ENCODE data around the gene DCXR. TPM values are rescaled to one million over a fixed set of nuclear protein-coding genes. Genes with fewer than 3 reads are reported as not detected.

Gene DCXR
- total and polyA plus RNA-seq, 2 of the 4 experiments (the other 2 are of a cell fraction), result 36.6 to 139 TPM

DNA sequence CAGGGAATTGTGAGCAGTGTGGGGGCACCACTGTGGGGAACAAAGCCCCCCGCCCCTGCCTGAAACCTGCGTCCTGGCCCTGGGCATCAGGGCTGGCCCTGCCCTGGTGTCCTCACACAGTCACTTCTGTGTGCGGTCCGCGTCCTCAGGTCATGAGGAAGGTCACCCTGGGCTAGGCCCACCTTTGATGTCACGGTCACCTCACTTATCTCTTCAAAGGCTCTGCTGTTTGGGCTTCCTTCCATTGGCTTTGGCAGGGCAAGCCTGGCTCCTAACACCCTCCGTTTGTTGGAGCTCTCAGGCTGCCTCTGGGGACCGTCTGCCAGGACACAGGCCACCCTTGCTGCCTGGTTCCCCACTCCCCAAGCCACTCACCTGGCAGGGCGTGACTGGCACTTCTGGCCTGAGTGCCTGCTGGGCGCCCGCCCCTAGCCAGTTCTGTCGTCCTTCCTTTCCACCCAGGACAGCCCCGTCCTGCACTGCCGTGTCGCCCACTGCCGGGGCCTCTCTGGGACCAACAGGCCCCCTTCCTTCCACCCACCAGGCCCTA lies 23.6 kb downstream of the DCXR start:
- CTCF ChIA-PET, result no interaction called here
- TF ChIP-seq CTCF (conservative IDR thresholded peaks at IDR 0.05; ENCODE audit: low read depth, low read length), result no peak
- TF ChIP-seq USF2 (IDR thresholded peaks at IDR 0.05; ENCODE audit: low read depth, low read length), result no peak
- TF ChIP-seq MAFK (IDR thresholded peaks at IDR 0.05; ENCODE audit: low read depth, low read length), result no peak
- TF ChIP-seq RFX5 (IDR thresholded peaks at IDR 0.05; ENCODE audit: low read depth, low read length), result no peak
- TF ChIP-seq MAZ (IDR thresholded peaks at IDR 0.05; ENCODE audit: borderline replicate concordance, low read depth, low read length), result no peak
- no peak for TF ChIP-seq BHLHE40 (IDR thresholded peaks at IDR 0.05; ENCODE audit: low read depth, low read length)
- TF ChIP-seq POLR2A (IDR thresholded peaks at IDR 0.05; ENCODE audit: low read depth, low read length), result no peak
- no peak for TF ChIP-seq SMC3 (IDR thresholded peaks at IDR 0.05; ENCODE audit: low read depth, low read length)
- no peak for TF ChIP-seq RAD21 (IDR thresholded peaks at IDR 0.05; ENCODE audit: low read length)
- TF ChIP-seq CEBPB (IDR thresholded peaks at IDR 0.05; ENCODE audit: low read depth, low read length), result no peak
- no peak for TF ChIP-seq MXI1 (IDR thresholded peaks at IDR 0.05; ENCODE audit: borderline replicate concordance, low read depth, low read length)
- TF ChIP-seq FOS (IDR thresholded peaks at IDR 0.05; ENCODE audit: low read depth, low read length), result no peak
- TF ChIP-seq NFE2L2 (IDR thresholded peaks at IDR 0.05; ENCODE audit: low read depth, low read length), result no peak
- TF ChIP-seq CHD1 (IDR thresholded peaks at IDR 0.05; ENCODE audit: low read depth, low read length), result no peak
- TF ChIP-seq ELK1 (IDR thresholded peaks at IDR 0.05; ENCODE audit: borderline replicate concordance, low read depth, low read length), result no peak
- no peak for TF ChIP-seq RCOR1 (IDR thresholded peaks at IDR 0.05; ENCODE audit: insufficient replicate concordance, low read length)
- POLR2A ChIA-PET (ENCODE audit: unreplicated experiment), result no interaction called here
- Histone ChIP-seq H3K18ac (ENCODE audit: low read depth, low read length) (no peak overlapping the region), H3K4me1 (ENCODE audit: control insufficient read depth, insufficient read depth, low read length) (no peaks in the 10 kb centered on the region), H3K4ac (ENCODE audit: low read depth, low read length) (no peak overlapping the region), H3K14ac (replicated peaks; ENCODE audit: low read depth, low read length) (no peak overlapping the region), H3K9ac (ENCODE audit: low read depth, low read length) (no peak overlapping the region), H4K5ac (ENCODE audit: low read depth, low read length) (no peak overlapping the region), H2BK120ac (ENCODE audit: low read depth, low read length) (no peak overlapping the region), H3K9me1 (ENCODE audit: insufficient read depth, low read length) (no peaks in the 10 kb centered on the region), H3K9me3 (ENCODE audit: control insufficient read depth, insufficient read depth, low read length) (no peaks in the 10 kb centered on the region), H3K56ac (ENCODE audit: extremely low read depth, insufficient read depth, low read length) (no peak overlapping the region), H3K36me3 (ENCODE audit: control insufficient read depth, insufficient read depth, low read length) (peaks cover 10% of the 10 kb centered on the region; the same call in 1 of the 2 replicates), H3K4me2 (ENCODE audit: low read depth, low read length) (no peak overlapping the region), H4K91ac (ENCODE audit: insufficient read depth, low read depth, low read length) (no peak overlapping the region), H3K79me1 (ENCODE audit: low read depth in 1 of 2, low read length in 2 of 2) (no peaks in the 10 kb centered on the region), H3K23ac (ENCODE audit: low read depth, low read length) (no peak overlapping the region), H2BK15ac (ENCODE audit: low read depth, low read length) (no peak overlapping the region), H3K27me3 (ENCODE audit: control insufficient read depth, insufficient read depth, low read length) (no peaks in the 10 kb centered on the region), H4K20me1 (ENCODE audit: insufficient read depth, low read length) (no peaks in the 10 kb centered on the region; the same call in 1 of the 2 replicates), H3K4me3 (ENCODE audit: insufficient read depth, low read depth, low read length) (no peak overlapping the region), H2AK5ac (ENCODE audit: low read depth, low read length) (0 out of 2 replicates have a peak overlapping the region, but pooled peaks have one; percentile 16), H4K8ac (ENCODE audit: low read depth in 2 of 2, low read length in 2 of 2) (no peak overlapping the region), H2AFZ (replicated peaks; ENCODE audit: low read length, poor library complexity) (no peak overlapping the region), H2BK5ac (ENCODE audit: low read depth, low read length, poor library complexity, severe bottlenecking) (no peak overlapping the region), H3K27ac (ENCODE audit: insufficient read depth, low read length) (no peak overlapping the region), H2BK20ac (ENCODE audit: low read depth, low read length) (no peak overlapping the region), H2AK9ac (replicated peaks; ENCODE audit: low read depth, low read length, poor library complexity) (peak overlapping the region; percentile 72)
- dilution Hi-C loops (cut with HindIII; ENCODE audit: low sequenced_read_pairs, unreplicated experiment) (no loop called here), intact Hi-C loops (cut with micrococcal nuclease) (no loop called here), in situ Hi-C loops (cut with MboI; ENCODE audit: low sequenced_read_pairs) (no loop called here)
- DNase-seq (no peak), ATAC-seq (ENCODE audit: low read depth) (no peak)
- 96% methylated on average over 12 of the region's 16 CpGs; no CpG with 5 or more reads in 1 of the 2 experiments for WGBS, 2 experiments (ENCODE audit: extremely low coverage in 2 of 2, insufficient read length in 1 of 2)
- BruUV-seq (replicated peaks), result no TSS peak

Data from IMR-90 (cell line).